ENCODE results near the gene ZDHHC21.

DNA sequence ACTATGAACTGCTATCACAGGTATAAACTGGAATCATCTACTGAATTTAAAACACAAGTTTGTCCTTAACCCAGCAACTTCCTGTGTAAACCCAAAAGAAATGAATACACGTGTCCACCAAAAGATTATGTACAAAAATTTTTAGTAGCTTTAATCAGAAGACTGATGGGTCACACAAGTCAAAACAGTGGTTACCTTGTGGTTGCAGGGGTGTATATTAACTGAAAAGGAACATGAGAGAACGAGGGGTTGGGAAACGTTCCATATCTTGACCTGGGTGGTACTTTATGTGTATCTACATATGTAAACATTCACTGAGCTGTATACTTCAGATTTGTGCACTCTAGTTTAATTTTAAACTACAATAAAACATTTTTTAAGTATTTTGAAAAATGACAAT lies 18.6 kb downstream of the ZDHHC21 start:
- TF ChIP-seq, protein P1, sequence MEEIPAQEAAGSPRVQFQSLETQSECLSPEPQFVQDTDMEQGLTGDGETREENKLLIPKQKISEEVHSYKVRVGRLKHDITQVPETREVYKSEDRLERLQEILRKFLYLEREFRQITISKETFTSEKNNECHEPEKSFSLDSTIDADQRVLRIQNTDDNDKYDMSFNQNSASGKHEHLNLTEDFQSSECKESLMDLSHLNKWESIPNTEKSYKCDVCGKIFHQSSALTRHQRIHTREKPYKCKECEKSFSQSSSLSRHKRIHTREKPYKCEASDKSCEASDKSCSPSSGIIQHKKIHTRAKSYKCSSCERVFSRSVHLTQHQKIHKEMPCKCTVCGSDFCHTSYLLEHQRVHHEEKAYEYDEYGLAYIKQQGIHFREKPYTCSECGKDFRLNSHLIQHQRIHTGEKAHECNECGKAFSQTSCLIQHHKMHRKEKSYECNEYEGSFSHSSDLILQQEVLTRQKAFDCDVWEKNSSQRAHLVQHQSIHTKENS (CRISPR knock-in tag; IDR thresholded peaks at IDR 0.05) = no peak
- TF ChIP-seq, protein P2, sequence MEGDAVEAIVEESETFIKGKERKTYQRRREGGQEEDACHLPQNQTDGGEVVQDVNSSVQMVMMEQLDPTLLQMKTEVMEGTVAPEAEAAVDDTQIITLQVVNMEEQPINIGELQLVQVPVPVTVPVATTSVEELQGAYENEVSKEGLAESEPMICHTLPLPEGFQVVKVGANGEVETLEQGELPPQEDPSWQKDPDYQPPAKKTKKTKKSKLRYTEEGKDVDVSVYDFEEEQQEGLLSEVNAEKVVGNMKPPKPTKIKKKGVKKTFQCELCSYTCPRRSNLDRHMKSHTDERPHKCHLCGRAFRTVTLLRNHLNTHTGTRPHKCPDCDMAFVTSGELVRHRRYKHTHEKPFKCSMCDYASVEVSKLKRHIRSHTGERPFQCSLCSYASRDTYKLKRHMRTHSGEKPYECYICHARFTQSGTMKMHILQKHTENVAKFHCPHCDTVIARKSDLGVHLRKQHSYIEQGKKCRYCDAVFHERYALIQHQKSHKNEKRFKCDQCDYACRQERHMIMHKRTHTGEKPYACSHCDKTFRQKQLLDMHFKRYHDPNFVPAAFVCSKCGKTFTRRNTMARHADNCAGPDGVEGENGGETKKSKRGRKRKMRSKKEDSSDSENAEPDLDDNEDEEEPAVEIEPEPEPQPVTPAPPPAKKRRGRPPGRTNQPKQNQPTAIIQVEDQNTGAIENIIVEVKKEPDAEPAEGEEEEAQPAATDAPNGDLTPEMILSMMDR (IDR thresholded peaks at IDR 0.05 in 2 of 3, conservative IDR thresholded peaks at IDR 0.05 in 1 of 3; ENCODE audit: insufficient read depth in 2 of 3, low read depth in 1 of 3, low read length in 3 of 3) = no peak
- TF ChIP-seq POU5F1 (IDR thresholded peaks at IDR 0.05; ENCODE audit: borderline replicate concordance, low read depth, low read length, partially characterized antibody) (no peak), MYC (IDR thresholded peaks at IDR 0.05; ENCODE audit: low read depth, low read length) (no peak), MYC (CRISPR knock-in tag; IDR thresholded peaks at IDR 0.05; ENCODE audit: borderline replicate concordance, low read depth) (no peak), EZH2 (IDR thresholded peaks at IDR 0.05; ENCODE audit: borderline replicate concordance, low read depth, low read length) (no peak), ZNF212 (CRISPR knock-in tag; IDR thresholded peaks at IDR 0.05) (no peak), POLR2A (conservative IDR thresholded peaks at IDR 0.05) (no peak), ZNF274 (IDR thresholded peaks at IDR 0.05; ENCODE audit: borderline replicate concordance, low read depth, low read length) (no peak), SMARCA5 (IDR thresholded peaks at IDR 0.05) (no peak), MCM3 (IDR thresholded peaks at IDR 0.05) (no peak)
- TF ChIP-seq, protein P3, sequence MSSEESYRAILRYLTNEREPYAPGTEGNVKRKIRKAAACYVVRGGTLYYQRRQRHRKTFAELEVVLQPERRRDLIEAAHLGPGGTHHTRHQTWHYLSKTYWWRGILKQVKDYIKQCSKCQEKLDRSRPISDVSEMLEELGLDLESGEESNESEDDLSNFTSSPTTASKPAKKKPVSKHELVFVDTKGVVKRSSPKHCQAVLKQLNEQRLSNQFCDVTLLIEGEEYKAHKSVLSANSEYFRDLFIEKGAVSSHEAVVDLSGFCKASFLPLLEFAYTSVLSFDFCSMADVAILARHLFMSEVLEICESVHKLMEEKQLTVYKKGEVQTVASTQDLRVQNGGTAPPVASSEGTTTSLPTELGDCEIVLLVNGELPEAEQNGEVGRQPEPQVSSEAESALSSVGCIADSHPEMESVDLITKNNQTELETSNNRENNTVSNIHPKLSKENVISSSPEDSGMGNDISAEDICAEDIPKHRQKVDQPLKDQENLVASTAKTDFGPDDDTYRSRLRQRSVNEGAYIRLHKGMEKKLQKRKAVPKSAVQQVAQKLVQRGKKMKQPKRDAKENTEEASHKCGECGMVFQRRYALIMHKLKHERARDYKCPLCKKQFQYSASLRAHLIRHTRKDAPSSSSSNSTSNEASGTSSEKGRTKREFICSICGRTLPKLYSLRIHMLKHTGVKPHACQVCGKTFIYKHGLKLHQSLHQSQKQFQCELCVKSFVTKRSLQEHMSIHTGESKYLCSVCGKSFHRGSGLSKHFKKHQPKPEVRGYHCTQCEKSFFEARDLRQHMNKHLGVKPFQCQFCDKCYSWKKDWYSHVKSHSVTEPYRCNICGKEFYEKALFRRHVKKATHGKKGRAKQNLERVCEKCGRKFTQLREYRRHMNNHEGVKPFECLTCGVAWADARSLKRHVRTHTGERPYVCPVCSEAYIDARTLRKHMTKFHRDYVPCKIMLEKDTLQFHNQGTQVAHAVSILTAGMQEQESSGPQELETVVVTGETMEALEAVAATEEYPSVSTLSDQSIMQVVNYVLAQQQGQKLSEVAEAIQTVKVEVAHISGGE (CRISPR knock-in tag; IDR thresholded peaks at IDR 0.05) = no peak
- TF ChIP-seq, protein P4, sequence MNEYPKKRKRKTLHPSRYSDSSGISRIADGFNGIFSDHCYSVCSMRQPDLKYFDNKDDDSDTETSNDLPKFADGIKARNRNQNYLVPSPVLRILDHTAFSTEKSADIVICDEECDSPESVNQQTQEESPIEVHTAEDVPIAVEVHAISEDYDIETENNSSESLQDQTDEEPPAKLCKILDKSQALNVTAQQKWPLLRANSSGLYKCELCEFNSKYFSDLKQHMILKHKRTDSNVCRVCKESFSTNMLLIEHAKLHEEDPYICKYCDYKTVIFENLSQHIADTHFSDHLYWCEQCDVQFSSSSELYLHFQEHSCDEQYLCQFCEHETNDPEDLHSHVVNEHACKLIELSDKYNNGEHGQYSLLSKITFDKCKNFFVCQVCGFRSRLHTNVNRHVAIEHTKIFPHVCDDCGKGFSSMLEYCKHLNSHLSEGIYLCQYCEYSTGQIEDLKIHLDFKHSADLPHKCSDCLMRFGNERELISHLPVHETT (CRISPR knock-in tag; conservative IDR thresholded peaks at IDR 0.05 in 1 of 2, IDR thresholded peaks at IDR 0.05 in 1 of 2) = no peak

All from K562 (cell line).